ENCODE measurements around the gene C1orf53.

Gene C1orf53

GRCh38 chr1:197915260-197915861, 12.9 kb downstream of the C1orf53 start:
- DNase-seq (ENCODE audit: extremely low spot score): no peak
- CTCF ChIA-PET: interaction anchor here (0.9 to 2.1 kb wide), 4 partner anchors 9 to 297 kb away, joined by 4 to 5 read pairs (median 4); no protein-coding TSS in a partner anchor
- POLR2A ChIA-PET: no interaction called here
- TF ChIP-seq, protein P1, sequence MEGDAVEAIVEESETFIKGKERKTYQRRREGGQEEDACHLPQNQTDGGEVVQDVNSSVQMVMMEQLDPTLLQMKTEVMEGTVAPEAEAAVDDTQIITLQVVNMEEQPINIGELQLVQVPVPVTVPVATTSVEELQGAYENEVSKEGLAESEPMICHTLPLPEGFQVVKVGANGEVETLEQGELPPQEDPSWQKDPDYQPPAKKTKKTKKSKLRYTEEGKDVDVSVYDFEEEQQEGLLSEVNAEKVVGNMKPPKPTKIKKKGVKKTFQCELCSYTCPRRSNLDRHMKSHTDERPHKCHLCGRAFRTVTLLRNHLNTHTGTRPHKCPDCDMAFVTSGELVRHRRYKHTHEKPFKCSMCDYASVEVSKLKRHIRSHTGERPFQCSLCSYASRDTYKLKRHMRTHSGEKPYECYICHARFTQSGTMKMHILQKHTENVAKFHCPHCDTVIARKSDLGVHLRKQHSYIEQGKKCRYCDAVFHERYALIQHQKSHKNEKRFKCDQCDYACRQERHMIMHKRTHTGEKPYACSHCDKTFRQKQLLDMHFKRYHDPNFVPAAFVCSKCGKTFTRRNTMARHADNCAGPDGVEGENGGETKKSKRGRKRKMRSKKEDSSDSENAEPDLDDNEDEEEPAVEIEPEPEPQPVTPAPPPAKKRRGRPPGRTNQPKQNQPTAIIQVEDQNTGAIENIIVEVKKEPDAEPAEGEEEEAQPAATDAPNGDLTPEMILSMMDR (IDR thresholded peaks at IDR 0.05; ENCODE audit: control extremely low read depth, extremely low read depth, low read depth, missing control alignments): no peak

GRCh38 chr1:197915862-197916499, 13.6 kb downstream of the C1orf53 start:
- DNase-seq (ENCODE audit: extremely low spot score): no peak
- POLR2A ChIA-PET: no interaction called here
- CTCF ChIA-PET: interaction anchor here (0.8 to 2.8 kb wide), 6 partner anchors 9 to 396 kb away, joined by 3 to 10 read pairs (median 4); no protein-coding TSS in a partner anchor
- TF ChIP-seq, protein P1 (IDR thresholded peaks at IDR 0.05; ENCODE audit: control extremely low read depth, extremely low read depth, low read depth, missing control alignments): peak; percentile 12

DNA sequence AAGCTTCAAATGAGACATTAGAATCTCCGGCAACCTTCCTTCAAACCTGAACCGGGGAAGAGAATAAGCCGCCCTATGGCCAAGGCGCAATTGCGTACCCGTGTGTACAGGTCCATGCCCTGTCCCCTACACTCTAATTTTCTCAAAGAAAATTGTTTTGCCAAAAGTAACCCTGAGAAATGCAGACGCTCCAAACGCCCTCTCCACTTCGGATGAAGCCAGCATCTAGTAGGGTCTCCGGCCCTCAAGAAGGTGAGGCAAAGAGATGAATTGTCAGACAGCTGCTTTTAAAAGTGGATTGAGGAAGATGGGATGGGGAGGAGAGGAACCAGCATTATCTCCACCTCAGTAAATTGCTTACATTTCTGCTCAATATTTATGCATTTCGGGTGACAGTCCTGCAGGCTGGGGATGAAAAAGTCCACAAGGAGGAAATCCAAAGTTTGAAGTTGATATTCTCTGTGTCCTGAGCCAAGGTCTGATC, 14.1 kb downstream of the C1orf53 start:
- ChIA-PET POLR2A (no interaction called here), CTCF (interaction anchor here (0.8 to 2.8 kb wide), 2 partner anchors 390 to 397 kb away, joined by 3 to 10 read pairs; no protein-coding TSS in a partner anchor)
- TF ChIP-seq, protein P1 (IDR thresholded peaks at IDR 0.05; ENCODE audit: control extremely low read depth, extremely low read depth, low read depth, missing control alignments): no peak
- no peak for DNase-seq (ENCODE audit: extremely low spot score)

GRCh38 chr1:197917805-197918651, 15.6 kb downstream of the C1orf53 start:
- POLR2A ChIA-PET: no interaction called here

GRCh38 chr1:197918807-197919345, 16.4 kb downstream of the C1orf53 start:
- TF ChIP-seq, protein P1 (IDR thresholded peaks at IDR 0.05; ENCODE audit: control extremely low read depth, extremely low read depth, low read depth, missing control alignments): no peak
- ChIA-PET CTCF (interaction anchor here (2.8 to 2.9 kb wide), 2 partner anchors 16 to 399 kb away, joined by 10 read pairs; partner anchors contain the start of gene C1orf53), POLR2A (no interaction called here)
- DNase-seq (ENCODE audit: extremely low spot score): no peak

More at GRCh38 chr1:197917805-197918651, 15.6 kb downstream of the C1orf53 start:
- CTCF ChIA-PET: interaction anchor here (1.2 to 2.9 kb wide), 4 partner anchors 9 to 398 kb away, joined by 3 to 10 read pairs (median 6); partner anchors contain the start of gene C1orf53
- DNase-seq (ENCODE audit: extremely low spot score): no peak
- TF ChIP-seq, protein P1 (IDR thresholded peaks at IDR 0.05; ENCODE audit: control extremely low read depth, extremely low read depth, low read depth, missing control alignments): no peak
